ENCODE measurements around the gene RBBP5.

Gene RBBP5

GRCh38 chr1:205073511-205073910 is 48.3 kb downstream of the RBBP5 start:
- DNase-seq = no peak

DNA sequence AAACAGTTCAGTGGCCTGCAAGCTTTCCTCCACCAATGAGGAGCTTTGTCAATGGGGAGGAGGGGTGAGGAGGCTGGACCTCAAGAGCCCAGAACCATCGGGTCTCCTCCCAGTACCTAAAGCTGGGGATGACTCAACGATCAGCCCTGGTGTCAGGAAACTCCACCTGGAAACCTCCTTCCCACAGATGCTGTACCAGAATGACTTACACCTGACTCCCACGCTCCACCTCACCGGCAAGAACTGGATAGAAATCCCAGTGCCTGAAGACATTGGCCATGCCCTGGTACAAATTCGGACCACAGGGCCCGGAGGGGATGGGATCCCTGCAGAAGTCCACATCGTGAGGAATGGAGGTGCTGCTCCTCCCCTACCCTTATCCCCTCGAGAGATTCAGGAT is 48.9 kb downstream of the RBBP5 start:
- no peak for DNase-seq

DNA sequence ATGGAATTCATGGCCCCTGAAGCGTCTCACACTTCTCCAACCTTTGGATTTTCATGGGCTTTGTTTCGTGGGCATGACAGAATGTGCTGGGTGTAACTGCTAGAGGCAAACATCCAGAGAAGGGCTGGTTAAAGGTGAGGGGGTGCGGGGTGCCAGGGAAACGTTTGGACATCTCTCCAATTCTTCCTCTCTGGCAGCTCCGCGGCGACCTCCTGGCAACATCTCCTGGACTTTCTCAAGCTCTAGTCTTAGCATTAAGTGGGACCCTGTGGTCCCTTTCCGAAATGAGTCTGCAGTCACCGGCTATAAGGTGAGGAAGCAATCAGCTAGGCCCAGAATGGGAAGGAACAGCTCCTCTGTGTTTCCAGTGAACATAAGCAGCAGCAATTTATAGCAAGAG is 49.5 kb downstream of the RBBP5 start:
- no peak for DNase-seq

GRCh38 chr1:205071801-205072200 is 50.0 kb downstream of the RBBP5 start:
- no peak for DNase-seq

GRCh38 chr1:205071028-205071409 is 50.8 kb downstream of the RBBP5 start:
- DNase-seq = no peak

GRCh38 chr1:205069371-205070125 is 52.2 kb downstream of the RBBP5 start:
- DNase-seq = no peak

DNA sequence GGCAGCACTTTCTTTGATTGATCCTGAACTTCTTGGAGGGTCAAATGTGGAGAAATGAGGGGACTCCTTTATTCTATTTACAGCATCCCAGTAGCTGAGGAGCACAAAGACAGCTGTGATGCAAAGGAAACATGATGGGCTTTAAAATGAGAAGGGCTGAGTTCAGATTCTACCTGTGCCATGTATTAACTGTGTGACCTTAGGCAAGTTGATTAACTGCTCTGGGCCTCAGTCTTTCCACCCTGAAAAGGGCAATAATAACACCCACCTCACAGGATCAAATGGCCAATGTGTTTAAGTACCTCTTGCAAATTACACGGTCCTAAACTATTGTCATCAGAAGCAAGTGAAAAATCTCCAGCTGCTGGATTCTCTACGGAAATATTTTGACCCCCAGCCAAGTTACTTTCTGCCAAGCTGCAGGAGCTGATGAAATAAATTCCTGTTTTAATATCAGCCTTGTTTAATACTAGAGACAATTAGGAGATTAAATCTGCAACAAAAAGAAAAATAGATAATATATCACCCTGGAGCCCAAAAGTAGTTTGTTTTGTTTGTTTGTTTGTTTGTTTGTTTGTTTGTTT is 53.2 kb downstream of the RBBP5 start:
- DNase-seq = no peak

GRCh38 chr1:205068001-205068400 is 53.8 kb downstream of the RBBP5 start:
- DNase-seq = no peak

DNA sequence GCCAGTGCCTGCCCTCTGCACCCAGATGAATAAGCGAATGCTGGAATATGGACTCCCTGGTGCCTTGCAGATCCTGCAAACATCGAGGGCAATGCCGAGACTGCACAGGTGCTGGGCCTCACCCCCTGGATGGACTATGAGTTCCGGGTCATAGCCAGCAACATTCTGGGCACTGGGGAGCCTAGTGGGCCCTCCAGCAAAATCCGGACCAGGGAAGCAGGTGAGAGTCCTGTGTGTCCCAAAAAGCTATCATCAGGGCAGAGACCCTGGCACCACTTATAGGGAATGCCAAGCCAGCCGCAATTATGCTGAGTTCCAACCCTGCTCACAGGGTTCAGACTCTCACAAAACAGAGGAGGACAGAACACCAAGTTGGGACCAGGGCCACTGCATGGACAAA is 54.7 kb downstream of the RBBP5 start:
- DNase-seq = no peak

GRCh38 chr1:205066141-205066818 is 55.5 kb downstream of the RBBP5 start:
- DNase-seq = no peak

DNA sequence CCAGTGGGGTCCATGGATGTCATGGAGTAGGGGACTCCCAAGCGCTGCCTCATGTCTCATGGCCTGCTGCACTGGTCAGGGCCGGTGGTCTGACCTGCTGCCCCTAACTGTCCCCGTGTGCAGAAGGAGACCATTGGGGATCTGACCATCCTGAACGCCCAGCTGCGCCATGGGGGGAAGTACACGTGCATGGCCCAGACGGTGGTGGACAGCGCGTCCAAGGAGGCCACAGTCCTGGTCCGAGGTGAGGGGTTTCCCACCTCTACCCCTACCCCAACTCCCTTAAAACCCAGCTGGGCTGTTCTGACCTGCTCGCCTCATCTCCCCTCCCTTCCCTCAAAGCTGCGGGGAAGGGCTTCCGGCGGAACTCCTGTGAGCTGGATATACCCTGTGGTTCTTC is 56.1 kb downstream of the RBBP5 start:
- no peak for DNase-seq

DNA sequence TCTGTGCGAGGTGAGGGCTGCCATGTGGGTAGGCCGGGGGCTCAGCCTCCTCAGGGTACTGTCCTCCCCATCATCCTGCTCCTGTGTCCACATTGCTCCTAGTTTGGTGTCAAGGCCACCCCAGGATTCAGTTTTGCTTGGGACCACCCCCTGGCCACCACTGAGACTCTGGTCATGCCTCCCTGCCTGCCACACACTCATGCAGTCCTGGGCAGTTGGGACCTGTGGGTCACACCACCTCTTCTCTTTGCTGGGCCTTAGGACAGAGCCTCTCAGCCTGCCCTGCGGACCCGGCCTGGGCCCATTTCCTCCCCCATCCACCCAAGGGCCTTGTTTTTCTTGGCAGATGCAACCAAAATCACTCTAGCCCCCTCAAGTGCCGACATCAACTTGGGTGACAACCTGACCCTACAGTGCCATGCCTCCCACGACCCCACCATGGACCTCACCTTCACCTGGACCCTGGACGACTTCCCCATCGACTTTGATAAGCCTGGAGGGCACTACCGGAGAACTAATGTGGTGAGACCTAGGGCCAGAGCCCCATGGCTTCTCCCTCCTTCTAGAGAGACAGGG is 56.9 kb downstream of the RBBP5 start:
- no peak for DNase-seq

DNA sequence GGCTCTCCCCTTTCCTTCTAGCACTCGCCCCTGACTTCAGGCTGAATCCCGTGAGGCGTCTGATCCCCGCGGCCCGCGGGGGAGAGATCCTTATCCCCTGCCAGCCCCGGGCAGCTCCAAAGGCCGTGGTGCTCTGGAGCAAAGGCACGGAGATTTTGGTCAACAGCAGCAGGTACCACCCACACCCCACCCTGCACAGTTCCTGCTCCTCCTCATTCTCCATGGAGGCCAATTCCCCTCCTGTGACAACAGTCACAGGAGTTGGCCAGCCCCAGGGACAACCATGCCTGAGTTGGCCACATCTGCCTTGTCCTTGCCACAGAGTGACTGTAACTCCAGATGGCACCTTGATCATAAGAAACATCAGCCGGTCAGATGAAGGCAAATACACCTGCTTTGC is 57.5 kb downstream of the RBBP5 start:
- no peak for DNase-seq

DNA sequence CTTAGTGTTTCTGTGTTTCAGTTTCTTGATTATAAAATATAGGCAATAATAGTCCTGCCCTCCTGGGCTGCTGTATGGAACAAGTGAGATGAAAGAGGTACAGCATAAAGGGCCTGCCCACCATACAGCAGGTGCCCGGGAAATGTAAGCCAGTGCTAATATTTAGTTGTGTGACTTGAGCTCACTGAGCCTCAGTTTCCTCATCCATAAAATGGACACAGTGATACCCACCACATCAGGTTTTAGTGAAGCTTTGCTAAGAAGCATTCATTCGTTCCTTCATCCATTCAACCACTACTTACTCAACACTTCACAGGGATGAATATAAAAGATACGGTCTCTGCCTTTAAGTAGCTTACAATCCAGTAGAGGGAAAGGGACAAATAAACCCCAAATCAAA is 58.9 kb downstream of the RBBP5 start:
- DNase-seq = no peak

GRCh38 chr1:205062319-205062718 is 59.5 kb downstream of the RBBP5 start:
- DNase-seq = no peak

- DNase-seq = peak; percentile 72
Measured at GRCh38 chr1:205061665-205062069, 60.1 kb downstream of the RBBP5 start.

DNA sequence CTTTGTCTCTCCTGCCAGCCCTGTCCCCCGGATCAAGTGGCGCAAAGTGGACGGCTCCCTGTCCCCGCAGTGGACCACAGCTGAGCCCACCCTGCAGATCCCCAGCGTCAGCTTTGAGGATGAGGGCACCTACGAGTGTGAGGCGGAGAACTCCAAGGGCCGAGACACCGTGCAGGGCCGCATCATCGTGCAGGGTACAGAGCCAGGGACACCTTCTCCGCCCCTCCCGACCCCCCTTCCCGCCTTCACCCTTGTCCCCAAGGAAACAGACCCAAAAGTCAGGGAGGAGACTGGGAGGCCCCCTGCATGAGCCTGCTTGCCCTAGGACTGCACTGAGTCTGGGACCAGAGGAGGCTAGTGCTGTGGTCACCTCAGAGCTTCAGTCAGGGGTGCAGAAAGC is 60.6 kb downstream of the RBBP5 start:
- DNase-seq = no peak

DNA sequence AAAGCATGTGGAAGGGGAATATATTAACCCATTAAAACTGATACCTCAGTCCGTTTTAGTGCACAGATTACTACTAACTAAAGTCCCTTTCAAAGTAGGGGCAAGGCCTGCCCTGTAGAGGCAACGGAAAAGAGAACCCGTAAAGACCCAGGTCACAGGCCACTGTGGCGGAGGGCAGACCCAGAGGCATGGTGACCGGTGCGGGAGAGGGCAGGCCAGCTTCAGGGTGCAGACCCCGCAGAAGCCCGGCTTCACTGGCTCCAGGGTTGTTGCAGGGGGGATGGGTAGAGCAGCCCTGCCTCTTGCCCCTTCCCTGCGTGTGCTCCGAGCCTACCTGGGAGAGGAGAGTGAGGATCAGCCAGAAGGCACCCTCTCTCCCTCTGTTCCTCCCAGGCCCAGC is 61.0 kb downstream of the RBBP5 start:
- no peak for DNase-seq

DNA sequence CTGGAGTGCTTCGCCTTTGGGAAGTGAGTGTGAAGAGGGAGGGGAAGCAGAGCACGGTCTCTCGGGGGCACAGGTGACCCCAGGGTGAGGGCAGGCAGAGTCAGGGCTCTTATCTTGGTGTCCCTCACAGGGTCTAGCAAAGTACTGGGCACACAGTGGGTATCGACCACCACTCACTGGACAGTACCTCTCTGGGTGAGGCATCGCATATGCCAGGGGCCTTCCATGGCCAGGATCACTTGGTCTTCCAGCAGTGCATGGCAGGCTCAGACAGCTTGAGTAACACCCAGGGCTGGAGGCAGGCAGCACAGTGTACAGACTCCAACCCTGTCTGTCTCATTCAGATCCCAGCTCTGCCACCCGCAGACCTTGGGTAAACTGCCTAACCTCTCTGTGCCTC is 62.1 kb downstream of the RBBP5 start:
- no peak for DNase-seq

GRCh38 chr1:205058853-205059252 is 62.9 kb downstream of the RBBP5 start:
- no peak for DNase-seq

- DNase-seq = no peak
Measured at GRCh38 chr1:205057808-205058575, 63.8 kb downstream of the RBBP5 start.

DNA sequence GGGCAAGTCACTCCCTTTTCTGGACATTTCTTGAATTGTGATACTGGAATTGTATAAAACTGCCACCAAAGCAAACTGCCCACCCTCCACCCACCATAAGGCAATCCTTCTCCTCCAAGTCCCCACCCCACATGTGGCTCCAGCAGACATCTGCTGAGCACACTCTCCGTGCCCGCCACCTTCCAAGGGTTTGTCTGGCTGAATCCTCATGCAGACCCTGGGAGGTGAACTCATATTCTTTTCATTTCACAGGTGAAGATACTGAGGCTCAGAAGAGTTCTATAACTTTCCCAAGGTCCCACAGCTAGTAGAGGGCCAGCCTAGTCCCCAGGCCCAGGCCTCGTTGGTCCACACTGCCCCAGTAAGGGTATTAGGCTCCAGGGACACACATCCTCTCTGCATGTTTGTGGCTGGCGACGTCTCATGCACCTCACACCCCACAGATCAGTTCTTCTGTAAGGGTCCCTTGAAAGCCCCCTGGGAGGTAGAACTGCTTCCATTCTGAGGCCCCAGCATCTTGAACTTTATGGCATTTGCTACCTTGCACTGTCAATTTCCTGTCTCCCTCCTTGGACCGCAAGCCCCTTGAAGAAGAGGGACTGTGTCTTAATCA is 64.7 kb downstream of the RBBP5 start:
- DNase-seq = no peak

DNA sequence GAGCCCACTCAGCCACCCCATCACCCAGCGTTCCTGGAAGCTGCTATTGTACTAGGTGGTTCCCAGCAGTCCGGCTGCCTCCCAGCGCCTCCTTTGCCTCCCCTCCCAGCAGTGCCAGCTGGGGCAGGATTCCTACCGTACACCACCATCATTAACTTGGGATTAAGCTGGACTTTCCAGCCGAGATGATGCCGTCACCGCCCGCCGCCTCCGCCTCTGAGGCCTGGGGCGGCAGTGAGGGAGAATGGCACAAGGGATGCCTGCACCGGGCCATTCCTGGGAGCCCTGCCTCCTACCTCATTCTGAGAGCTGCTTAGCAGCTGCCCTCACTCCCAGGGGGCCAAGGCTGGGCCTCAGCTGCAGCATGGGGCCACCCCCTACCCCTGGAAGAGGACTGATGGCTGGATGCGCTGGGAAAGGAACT is 65.6 kb downstream of the RBBP5 start:
- no peak for DNase-seq

All from CD4-positive, alpha-beta T cell treated with Interleukin-6 for 4 hours (primary cell).